Activated naive CD4-positive, alpha-beta T cell treated with anti-CD3 and anti-CD28 coated beads for 36 hours (primary cell): ENCODE data around the gene NIT2. TPM values are rescaled to one million over a fixed set of nuclear protein-coding genes. Genes with fewer than 3 reads are reported as not detected.
"Not testable (repeated sequence)": the region's sequence is repeated elsewhere in the genome, so short reads cannot be mapped to it uniquely, and the experiment has no call there.

Source experiments
- CTCF ChIA-PET: fragments of 350-600 bp; sonication (Branson Sonifier 250); formaldehyde crosslinking; loops from one replicate; lab custom pipeline; 2021; ENCODE audit warnings: antibody characterized with exemption; lab: Charles Lee
- DNase-seq: peaks from one replicate; pipeline ENCODE4 v3.0.0-alpha.2; 2020
- H3K27ac Mint-ChIP-seq: one replicate; pipeline ENCODE4 v1.8.0; 2021; ENCODE audit warnings: mild to moderate bottlenecking, mixed read lengths
- H3K27me3 Mint-ChIP-seq: one replicate; pipeline ENCODE4 v1.8.0; 2021; ENCODE audit warnings: low read depth, mixed read lengths
- H3K36me3 Mint-ChIP-seq: one replicate; pipeline ENCODE4 v1.8.0; 2021; ENCODE audit warnings: low read depth, mixed read lengths
- H3K4me1 Mint-ChIP-seq: one replicate; pipeline ENCODE4 v1.8.0; 2021; ENCODE audit warnings: low read depth, mixed read lengths
- H3K4me3 Mint-ChIP-seq: one replicate; pipeline ENCODE4 v1.8.0; 2021; ENCODE audit warnings: mild to moderate bottlenecking, moderate library complexity, mixed read lengths
- H3K9me3 Mint-ChIP-seq: one replicate; pipeline ENCODE4 v1.8.0; 2021; ENCODE audit warnings: mixed read lengths
- intact Hi-C: fragments of 100-400 bp; cut with micrococcal nuclease; formaldehyde crosslinking; loops from one replicate; pipeline ENCODE4 v1.15.1; 2023
- total RNA-seq, 2 experiments: library from RNA; stranded (reverse); gene quantifications; one replicate each; pipeline ENCODE4 v1.2.3, GENCODE V29; 2021

The NIT2 gene
- total RNA-seq, 2 experiments from 2014 or later, result 69.1 to 76.0 TPM

DNA sequence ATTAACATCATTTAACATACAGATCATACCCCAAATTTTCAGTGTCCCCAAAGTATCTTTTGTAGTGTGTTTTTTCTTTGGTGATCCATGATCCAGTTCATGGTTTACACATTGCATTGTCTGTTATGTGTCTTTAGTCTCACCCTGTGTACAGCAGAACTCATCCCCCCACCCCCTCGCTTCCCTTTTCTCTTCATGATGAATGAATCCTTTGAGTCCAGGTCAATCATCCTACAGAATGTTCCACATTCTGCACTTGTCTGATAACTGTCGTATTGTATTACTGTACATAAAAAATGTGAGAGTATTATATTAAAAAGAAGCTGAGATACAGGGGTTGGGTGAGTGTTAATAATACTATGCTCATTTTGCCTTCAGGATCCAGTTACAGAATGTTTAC, 14.6 kb upstream of the NIT2 start:
- DNase-seq, result no peak
- peaks cover 13% of the 10 kb centered on the region for H3K4me1 Mint-ChIP-seq
- no peak overlapping the region for H3K4me3 Mint-ChIP-seq
- intact Hi-C loops, result loop anchor here (5.0 kb wide), 4 partner anchors 253 to 1062 kb away; no protein-coding TSS in a partner anchor
- CTCF ChIA-PET, result no interaction called here
- H3K36me3 Mint-ChIP-seq, result peaks cover 5% of the 10 kb centered on the region
- H3K9me3 Mint-ChIP-seq, result no peaks in the 10 kb centered on the region
- H3K27me3 Mint-ChIP-seq, result no peaks in the 10 kb centered on the region
- H3K27ac Mint-ChIP-seq, result no peak overlapping the region

DNA sequence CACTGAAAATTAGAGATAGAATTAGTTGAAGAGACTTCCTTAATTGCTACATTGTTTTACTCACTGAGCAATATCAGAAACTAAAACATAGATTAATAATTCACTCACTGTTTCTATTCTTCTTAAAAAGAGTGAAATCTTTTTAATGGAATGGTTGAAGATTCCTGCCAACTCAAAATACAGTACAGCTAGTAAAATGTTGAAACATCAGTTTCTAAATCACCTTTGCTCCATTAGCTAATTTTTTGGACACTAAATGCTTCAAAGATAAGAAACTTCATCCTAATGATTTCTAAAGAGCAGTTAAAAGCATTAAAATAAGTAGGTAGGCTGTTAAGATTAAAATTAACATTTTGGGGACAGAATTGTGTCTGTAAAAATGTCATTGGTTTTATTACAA, 10.5 kb upstream of the NIT2 start:
- H3K4me3 Mint-ChIP-seq, result no peak overlapping the region
- no peak overlapping the region for H3K27ac Mint-ChIP-seq
- no peaks in the 10 kb centered on the region for H3K4me1 Mint-ChIP-seq
- peaks cover 16% of the 10 kb centered on the region for H3K36me3 Mint-ChIP-seq
- no peaks in the 10 kb centered on the region for H3K27me3 Mint-ChIP-seq
- CTCF ChIA-PET, result no interaction called here
- intact Hi-C loops, result no loop called here
- peaks cover 4% of the 10 kb centered on the region for H3K9me3 Mint-ChIP-seq
- no peak for DNase-seq

DNA sequence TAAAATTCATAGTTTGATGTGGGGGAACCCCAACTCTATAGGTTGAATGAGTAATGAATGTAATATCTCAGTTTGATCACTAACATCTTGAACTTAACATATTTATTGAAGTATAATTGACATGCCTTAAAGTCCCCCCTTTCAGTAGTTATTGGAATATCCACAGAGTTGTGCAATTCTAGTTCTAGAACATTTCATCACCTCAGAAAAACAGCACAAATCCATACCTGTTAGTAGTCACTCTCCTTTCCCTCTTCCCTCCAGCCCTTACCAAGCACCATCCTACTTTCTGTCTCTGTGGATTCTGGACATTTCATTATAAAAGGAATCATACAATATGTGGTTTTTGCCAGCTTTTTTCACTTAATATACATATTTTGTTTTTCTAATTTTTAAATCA, 8.7 kb upstream of the NIT2 start:
- no peak for DNase-seq
- no peak overlapping the region for H3K27ac Mint-ChIP-seq
- CTCF ChIA-PET, result interaction anchor here (1.0 kb wide), 1 partner anchor 9 kb away, joined by 3 read pairs; no protein-coding TSS in a partner anchor
- H3K27me3 Mint-ChIP-seq, result no peaks in the 10 kb centered on the region
- H3K4me1 Mint-ChIP-seq, result no peaks in the 10 kb centered on the region
- peaks cover 4% of the 10 kb centered on the region for H3K9me3 Mint-ChIP-seq
- H3K36me3 Mint-ChIP-seq, result peaks cover 13% of the 10 kb centered on the region
- no peak overlapping the region for H3K4me3 Mint-ChIP-seq
- intact Hi-C loops, result no loop called here

DNA sequence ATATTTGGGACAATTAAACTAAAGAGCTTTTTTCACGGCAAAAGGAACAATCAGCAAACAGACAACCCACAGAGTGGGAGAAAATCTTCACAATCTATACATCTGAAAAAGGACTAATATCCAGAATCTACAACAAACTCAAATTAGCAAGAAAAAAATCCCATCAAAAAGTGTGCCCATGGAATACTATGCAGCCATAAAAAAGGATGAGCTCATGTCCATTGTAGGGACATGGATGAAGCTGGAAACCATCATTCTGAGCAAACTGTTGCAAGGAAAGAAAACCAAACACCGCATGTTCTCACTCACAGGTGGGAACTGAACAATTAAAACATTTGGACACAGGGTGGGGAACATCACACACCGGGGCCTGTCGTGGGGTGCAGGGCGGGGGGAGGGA, 7.2 kb upstream of the NIT2 start:
- intact Hi-C loops, DNase-seq, H3K27ac Mint-ChIP-seq, H3K9me3 Mint-ChIP-seq, H3K4me3 Mint-ChIP-seq, H3K4me1 Mint-ChIP-seq, CTCF ChIA-PET, H3K27me3 Mint-ChIP-seq: not testable (repeated sequence)
- H3K36me3 Mint-ChIP-seq, result peaks cover 13% of the 10 kb centered on the region

DNA sequence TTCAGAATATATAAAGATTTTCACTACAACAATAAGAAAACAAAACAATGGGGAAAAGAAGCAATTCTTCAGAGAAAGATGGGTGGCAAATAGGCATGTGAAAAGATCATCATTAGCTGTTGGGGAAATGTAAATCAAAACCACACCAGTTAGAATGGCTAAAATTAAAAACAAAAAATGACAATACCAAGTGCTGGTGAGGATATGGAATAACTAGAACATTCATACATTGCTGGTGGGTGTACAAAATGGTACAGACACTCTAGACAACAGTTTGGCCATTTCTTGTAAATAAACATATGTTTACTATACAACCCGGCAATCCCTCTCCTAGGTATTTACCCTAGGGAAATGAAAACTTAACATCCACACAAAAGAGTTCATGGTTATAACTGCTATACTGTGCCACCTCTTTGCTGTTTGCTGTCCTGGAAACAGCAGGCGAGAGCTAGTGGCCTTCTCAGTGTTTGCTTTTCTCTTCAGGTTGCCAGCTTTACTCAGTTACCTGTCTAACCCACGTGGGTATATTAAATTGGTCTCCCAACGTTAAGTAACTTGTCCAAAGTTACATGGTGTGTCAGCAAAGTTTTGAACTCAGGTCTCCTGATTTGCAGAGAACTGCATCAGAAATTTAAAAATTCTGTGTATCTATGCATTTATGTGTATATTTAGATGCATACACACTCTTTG, 4.6 kb upstream of the NIT2 start:
- DNase-seq, result no peak
- no peak overlapping the region for H3K4me3 Mint-ChIP-seq
- CTCF ChIA-PET, result interaction anchor here (0.7 to 1.5 kb wide), 4 partner anchors 13 to 632 kb away, joined by 3 to 5 read pairs (median 4); partner anchors contain the start of gene TOMM70
- H3K27me3 Mint-ChIP-seq, result no peaks in the 10 kb centered on the region
- H3K27ac Mint-ChIP-seq, result no peak overlapping the region
- intact Hi-C loops, result loop anchor here (5.0 to 10.0 kb wide), 2 partner anchors 162 to 1245 kb away; partner anchors contain the start of genes PCNP and TMEM45A
- H3K9me3 Mint-ChIP-seq, result peaks cover 4% of the 10 kb centered on the region
- peaks cover 6% of the 10 kb centered on the region for H3K4me1 Mint-ChIP-seq
- H3K36me3 Mint-ChIP-seq, result peaks cover 13% of the 10 kb centered on the region

DNA sequence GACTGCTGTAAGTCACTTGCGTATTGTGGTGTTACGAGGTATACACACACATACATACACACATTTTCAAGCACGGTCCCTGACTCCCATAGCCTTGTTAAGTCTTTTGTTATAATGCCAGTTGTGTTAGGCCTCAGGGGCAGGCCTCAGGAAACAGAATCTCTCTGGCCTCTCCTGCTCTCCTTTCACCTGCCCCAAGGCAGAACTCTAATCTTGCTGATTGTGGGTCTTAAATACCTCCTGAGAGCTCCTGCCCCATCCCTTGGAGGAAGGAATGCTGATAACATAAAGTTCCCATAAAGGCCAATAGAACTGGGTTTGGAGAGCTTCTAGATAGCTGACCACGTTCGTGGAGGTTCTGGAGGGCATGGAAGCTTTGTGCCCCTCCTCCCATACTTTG, 3.9 kb upstream of the NIT2 start:
- intact Hi-C loops, result loop anchor here (5.0 to 10.0 kb wide), 2 partner anchors 162 to 1244 kb away; partner anchors contain the start of genes PCNP and TMEM45A
- no peak for DNase-seq
- Mint-ChIP-seq H3K4me3 (no peak overlapping the region), H3K27me3 (no peaks in the 10 kb centered on the region), H3K27ac (no peak overlapping the region), H3K4me1 (peaks cover 13% of the 10 kb centered on the region), H3K9me3 (peaks cover 4% of the 10 kb centered on the region), H3K36me3 (peaks cover 13% of the 10 kb centered on the region)
- CTCF ChIA-PET, result interaction anchor here (1.5 kb wide), 1 partner anchor 14 kb away, joined by 4 read pairs; no protein-coding TSS in a partner anchor

DNA sequence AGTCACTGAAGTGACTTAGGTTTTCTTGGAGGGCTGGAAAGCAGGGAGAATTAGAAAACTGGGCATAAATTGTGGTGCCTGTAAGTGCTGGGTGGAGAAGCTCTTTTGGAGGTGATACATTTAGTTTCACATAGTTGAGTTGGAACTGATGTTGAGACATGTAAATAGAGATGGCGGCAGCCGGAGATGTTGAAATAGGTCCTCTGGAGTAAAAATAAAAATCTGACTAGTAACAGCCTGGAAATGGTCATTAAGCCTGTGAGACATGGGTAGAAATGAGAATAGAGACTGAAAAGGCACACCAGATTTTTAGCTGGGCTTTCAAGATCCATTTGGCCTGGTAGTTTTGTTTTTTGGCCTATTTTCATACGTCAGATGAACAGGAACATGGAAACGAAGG, 2.9 kb upstream of the NIT2 start:
- Mint-ChIP-seq H3K27me3 (no peaks in the 10 kb centered on the region), H3K4me1 (peaks cover 21% of the 10 kb centered on the region), H3K27ac (no peak overlapping the region), H3K4me3 (no peak overlapping the region), H3K9me3 (peaks cover 4% of the 10 kb centered on the region), H3K36me3 (peaks cover 10% of the 10 kb centered on the region)
- CTCF ChIA-PET, result no interaction called here
- no peak for DNase-seq
- intact Hi-C loops, result loop anchor here (5.0 to 10.0 kb wide), 2 partner anchors 161 to 1243 kb away; partner anchors contain the start of genes PCNP and TMEM45A

DNA sequence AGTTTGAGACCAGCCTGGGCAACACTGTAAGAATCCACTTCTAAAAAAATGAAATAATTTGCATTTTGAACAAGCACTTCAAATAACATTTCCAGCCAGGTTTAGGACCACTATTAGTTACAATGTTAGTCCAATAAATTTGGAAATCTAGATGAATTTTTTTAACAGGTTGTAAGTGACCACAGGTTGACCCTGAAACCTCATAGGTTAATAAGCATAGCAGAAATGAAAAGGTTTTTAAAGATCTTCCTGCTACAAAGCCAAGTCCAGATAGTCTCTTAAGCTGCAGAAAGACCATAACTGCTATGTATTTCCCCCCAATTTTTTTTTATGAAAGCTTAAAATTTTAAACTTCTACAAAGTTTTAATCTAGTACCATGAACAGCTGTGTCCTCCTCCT, 1.5 kb upstream of the NIT2 start:
- H3K4me3 Mint-ChIP-seq, result no peak overlapping the region
- H3K27ac Mint-ChIP-seq, result no peak overlapping the region
- no peaks in the 10 kb centered on the region for H3K9me3 Mint-ChIP-seq
- CTCF ChIA-PET, result no interaction called here
- no peaks in the 10 kb centered on the region for H3K27me3 Mint-ChIP-seq
- H3K36me3 Mint-ChIP-seq, result peaks cover 2% of the 10 kb centered on the region
- no peak for DNase-seq
- H3K4me1 Mint-ChIP-seq, result peaks cover 23% of the 10 kb centered on the region
- intact Hi-C loops, result loop anchor here (5.0 to 10.0 kb wide), 2 partner anchors 159 to 1242 kb away; partner anchors contain the start of genes PCNP and TMEM45A

DNA sequence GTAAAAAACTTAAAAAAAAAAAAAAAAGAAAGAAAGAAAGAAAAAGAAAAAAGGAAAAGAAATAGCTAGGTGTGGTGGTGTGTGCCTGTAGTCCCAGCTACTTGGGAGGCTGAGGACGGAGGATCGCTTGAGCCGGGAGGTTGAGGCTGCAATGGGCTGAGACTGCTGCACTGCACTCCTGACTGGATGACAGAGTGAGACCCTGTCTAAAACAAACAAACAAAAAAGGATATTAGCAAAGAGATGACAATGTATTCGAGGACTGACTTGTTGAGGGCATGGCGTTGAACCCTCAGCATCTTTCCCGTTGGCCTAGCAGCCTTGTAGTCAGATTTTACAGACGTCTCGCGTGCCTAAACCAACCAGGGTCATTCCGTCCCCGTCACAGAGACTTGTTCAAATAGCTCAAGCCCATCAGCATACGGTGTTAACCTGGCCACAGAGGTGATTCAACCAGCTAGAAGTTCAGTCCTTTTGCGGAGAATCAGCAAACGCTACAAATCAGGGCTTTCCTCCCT, 528 bp upstream of the NIT2 start:
- DNase-seq, result no peak
- Mint-ChIP-seq H3K9me3 (no peaks in the 10 kb centered on the region), H3K4me3 (peak overlapping the region; percentile 74), H3K27me3 (no peaks in the 10 kb centered on the region), H3K36me3 (peaks cover 4% of the 10 kb centered on the region), H3K27ac (peak overlapping the region; percentile 55), H3K4me1 (peaks cover 26% of the 10 kb centered on the region)
- CTCF ChIA-PET, result interaction anchor here (0.7 kb wide), 1 partner anchor 66 kb away, joined by 3 read pairs; no protein-coding TSS in a partner anchor
- intact Hi-C loops, result loop anchor here (1.0 to 10.0 kb wide), 7 partner anchors 16 to 1241 kb away; partner anchors contain the start of genes LNP1, PCNP, TBC1D23 and TMEM45A

DNA sequence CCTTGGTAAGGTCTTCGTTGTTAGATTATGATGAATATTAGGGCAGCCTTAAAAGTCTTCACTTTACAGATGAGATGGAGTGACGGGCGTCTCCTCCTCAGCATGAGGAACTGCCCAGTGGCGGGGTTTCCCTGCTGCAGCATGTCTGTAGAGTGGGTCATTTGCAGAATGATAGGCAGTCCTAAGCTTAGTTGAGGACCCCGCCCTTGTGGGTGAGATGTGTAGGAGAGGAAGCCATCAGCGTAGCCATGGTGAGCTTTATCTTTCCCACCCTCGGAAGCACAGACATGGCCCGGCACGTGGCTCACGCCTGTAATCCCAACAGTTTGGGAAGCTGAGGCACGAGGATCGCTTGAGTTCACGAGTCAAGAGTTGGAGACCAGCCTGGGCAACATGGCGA, 877 bp downstream of the NIT2 start:
- DNase-seq, result peak; percentile 30
- no peaks in the 10 kb centered on the region for H3K9me3 Mint-ChIP-seq
- CTCF ChIA-PET, result interaction anchor here (0.8 to 1.6 kb wide), 5 partner anchors 17 to 299 kb away, joined by 3 to 7 read pairs (median 3); no protein-coding TSS in a partner anchor
- intact Hi-C loops, result loop anchor here (1.0 to 10.0 kb wide), 3 partner anchors 263 to 1239 kb away; partner anchors contain the start of genes PCNP and TFG
- peaks cover 5% of the 10 kb centered on the region for H3K36me3 Mint-ChIP-seq
- H3K27ac Mint-ChIP-seq, result peak overlapping the region; percentile 86
- peaks cover 26% of the 10 kb centered on the region for H3K4me1 Mint-ChIP-seq
- peak overlapping the region; percentile 86 for H3K4me3 Mint-ChIP-seq
- H3K27me3 Mint-ChIP-seq, result no peaks in the 10 kb centered on the region

DNA sequence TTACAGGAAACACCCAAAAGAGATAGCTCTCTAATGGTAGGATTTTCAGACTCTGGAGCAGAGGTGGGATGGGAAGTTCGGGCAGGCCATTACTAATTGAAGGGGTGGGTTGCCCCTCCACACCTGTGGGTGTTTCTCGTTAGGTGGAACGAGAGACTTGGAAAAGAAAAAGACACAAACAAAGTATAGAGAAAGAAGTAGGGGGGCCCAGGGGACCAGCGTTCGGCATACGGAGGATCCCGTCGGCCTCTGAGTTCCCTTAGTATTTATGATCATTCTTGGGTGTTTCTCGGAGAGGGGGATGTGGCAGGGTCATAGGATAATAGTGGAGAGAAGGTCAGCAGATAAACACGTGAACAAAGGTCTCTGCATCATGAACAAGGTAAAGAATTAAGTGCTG, 1.7 kb downstream of the NIT2 start:
- intact Hi-C loops, result loop anchor here (10.0 kb wide), 1 partner anchor 1239 kb away; the partner anchor contains the start of gene PCNP
- peaks cover 26% of the 10 kb centered on the region for H3K4me1 Mint-ChIP-seq
- not testable (repeated sequence) for H3K4me3 Mint-ChIP-seq, H3K27me3 Mint-ChIP-seq, DNase-seq, H3K27ac Mint-ChIP-seq, H3K9me3 Mint-ChIP-seq
- peaks cover 12% of the 10 kb centered on the region for H3K36me3 Mint-ChIP-seq
- CTCF ChIA-PET, result interaction anchor here (1.6 kb wide), 1 partner anchor 19 kb away, joined by 7 read pairs; no protein-coding TSS in a partner anchor

DNA sequence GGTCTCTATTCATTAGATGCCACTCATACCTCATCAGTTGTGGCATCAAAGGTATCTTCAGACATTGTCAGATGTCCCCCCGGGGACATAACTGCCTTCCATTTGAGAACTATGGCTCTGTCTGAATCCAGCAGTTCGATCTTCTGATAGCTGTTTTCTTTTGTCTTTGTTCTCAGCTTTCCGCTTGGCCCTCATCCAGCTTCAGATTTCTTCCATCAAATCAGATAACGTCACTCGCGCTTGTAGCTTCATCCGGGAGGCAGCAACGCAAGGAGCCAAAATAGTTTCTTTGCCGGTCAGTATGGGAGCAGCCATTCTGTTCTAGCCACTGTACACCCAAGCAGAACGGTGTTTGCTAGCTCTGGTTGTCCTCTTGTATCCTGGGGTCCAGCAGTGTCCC, 4.4 kb downstream of the NIT2 start:
- Mint-ChIP-seq H3K9me3 (no peaks in the 10 kb centered on the region), H3K4me1 (peaks cover 33% of the 10 kb centered on the region), H3K4me3 (no peak overlapping the region), H3K27me3 (no peaks in the 10 kb centered on the region), H3K27ac (no peak overlapping the region), H3K36me3 (peaks cover 26% of the 10 kb centered on the region)
- intact Hi-C loops, result loop anchor here (1.0 to 10.0 kb wide), 2 partner anchors 7 to 1236 kb away; partner anchors contain the start of gene PCNP
- CTCF ChIA-PET, result interaction anchor here (0.7 to 0.8 kb wide), 2 partner anchors 17 to 22 kb away, joined by 3 read pairs; no protein-coding TSS in a partner anchor
- no peak for DNase-seq
